Progenitor cell of endocrine pancreas (in vitro differentiated cells): ENCODE measurements around the gene UBTF. TPM values are rescaled to one million over a fixed set of nuclear protein-coding genes. Genes with fewer than 3 reads are reported as not detected.

ENCODE experiments used
- DNase-seq: peaks from one replicate; pipeline ENCODE4 v3.0.0; 2021; ENCODE audit warnings: low spot score; ENCODE audit not compliant: unreplicated experiment
- H3K27ac Mint-ChIP-seq: 2 replicates; pipeline ENCODE4 v1.8.0; 2021; ENCODE audit warnings: mild to moderate bottlenecking, moderate library complexity, mixed read lengths
- H3K27me3 Mint-ChIP-seq: 2 replicates; pipeline ENCODE4 v1.8.0; 2021; ENCODE audit warnings: mixed read lengths
- H3K36me3 Mint-ChIP-seq: 2 replicates; pipeline ENCODE4 v1.8.0; 2022; ENCODE audit warnings: mixed read lengths; ENCODE audit not compliant: insufficient read depth
- H3K4me1 Mint-ChIP-seq: 2 replicates; pipeline ENCODE4 v1.8.0; 2021; ENCODE audit warnings: low read depth, mixed read lengths
- H3K4me3 Mint-ChIP-seq: 2 replicates; pipeline ENCODE4 v1.8.0; 2021; ENCODE audit warnings: low read depth, mild to moderate bottlenecking, moderate library complexity, mixed read lengths
- H3K9me3 Mint-ChIP-seq: 2 replicates; pipeline ENCODE4 v1.8.0; 2021; ENCODE audit warnings: low read depth, mixed read lengths
- total RNA-seq: library from RNA; stranded (reverse); gene quantifications from 2 replicates; pipeline ENCODE4 v1.2.1, GENCODE V29; 2021
- TF ChIP-seq, protein P1 (sequence below): fragments of 200-600 bp; sonication (generic); IDR thresholded peaks from one replicate; pipeline ENCODE4 v1.5.0; 2021; ENCODE audit warnings: antibody characterized with exemption, mild to moderate bottlenecking; ENCODE audit not compliant: unreplicated experiment

The UBTF gene
- total RNA-seq, 1 donor from 2014 or later: 100 TPM

DNA sequence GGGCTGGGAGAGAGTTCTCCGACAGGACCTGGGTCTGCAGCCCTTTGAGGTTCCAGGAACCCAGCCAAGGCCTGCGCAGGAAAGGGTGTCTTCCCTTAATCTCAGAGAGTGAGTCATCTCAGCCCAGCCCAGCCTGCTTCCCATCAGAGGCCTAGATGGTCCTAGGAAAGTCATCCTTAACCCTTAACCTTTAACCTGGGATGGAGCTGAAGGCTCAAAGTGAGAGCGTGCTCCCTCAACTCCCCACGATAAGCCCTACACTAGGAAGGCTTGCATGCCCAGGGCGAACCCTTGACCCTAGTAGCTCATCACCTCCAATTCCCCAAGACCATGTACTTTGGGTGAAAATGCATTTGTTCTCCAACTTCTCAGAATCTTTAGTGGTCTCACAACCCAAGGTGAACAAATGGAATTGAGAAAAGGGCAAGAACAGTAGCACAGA lies 15.0 kb downstream of the UBTF start:
- Mint-ChIP-seq H3K4me3 (no peak overlapping the region), H3K27me3 (no peaks in the 10 kb centered on the region), H3K27ac (no peak overlapping the region), H3K4me1 (peaks cover 9% of the 10 kb centered on the region), H3K9me3 (no peaks in the 10 kb centered on the region), H3K36me3 (peaks cover 10% of the 10 kb centered on the region)
- DNase-seq: no peak
- TF ChIP-seq, protein P1, sequence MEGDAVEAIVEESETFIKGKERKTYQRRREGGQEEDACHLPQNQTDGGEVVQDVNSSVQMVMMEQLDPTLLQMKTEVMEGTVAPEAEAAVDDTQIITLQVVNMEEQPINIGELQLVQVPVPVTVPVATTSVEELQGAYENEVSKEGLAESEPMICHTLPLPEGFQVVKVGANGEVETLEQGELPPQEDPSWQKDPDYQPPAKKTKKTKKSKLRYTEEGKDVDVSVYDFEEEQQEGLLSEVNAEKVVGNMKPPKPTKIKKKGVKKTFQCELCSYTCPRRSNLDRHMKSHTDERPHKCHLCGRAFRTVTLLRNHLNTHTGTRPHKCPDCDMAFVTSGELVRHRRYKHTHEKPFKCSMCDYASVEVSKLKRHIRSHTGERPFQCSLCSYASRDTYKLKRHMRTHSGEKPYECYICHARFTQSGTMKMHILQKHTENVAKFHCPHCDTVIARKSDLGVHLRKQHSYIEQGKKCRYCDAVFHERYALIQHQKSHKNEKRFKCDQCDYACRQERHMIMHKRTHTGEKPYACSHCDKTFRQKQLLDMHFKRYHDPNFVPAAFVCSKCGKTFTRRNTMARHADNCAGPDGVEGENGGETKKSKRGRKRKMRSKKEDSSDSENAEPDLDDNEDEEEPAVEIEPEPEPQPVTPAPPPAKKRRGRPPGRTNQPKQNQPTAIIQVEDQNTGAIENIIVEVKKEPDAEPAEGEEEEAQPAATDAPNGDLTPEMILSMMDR: no peak

DNA sequence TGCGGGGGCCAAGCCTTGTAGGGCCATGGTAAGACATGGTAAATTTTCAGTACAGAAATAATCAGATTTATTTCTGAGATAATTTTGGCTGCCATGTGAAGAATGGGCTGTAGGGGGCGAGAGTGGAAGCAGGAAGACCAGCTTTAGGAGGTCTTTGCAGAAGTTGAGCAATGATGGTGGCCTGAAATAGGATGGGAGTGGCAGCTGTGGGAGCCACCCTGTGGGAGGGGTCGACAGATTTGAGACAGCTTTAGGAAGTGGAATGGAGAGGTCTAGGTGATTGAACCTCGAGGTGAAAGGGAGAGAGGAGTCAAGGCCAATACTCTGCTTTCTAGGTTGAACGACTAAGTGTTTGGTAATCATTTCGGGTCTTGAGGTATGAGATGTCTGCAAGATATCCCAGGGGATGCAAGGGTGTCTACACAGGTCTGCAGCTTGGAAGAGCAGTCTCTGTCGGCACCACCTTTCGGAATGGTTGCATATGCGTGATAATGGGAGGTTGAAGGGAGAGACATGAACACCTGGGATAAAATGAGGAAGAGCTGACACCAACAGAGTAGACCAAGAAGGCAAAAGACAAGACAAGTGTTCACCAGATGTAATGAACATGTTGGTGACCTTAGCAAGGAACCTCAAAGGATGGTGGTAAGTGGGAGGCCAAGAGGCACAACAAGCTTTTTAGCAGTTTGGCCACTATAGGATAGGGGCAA lies 15.6 kb downstream of the UBTF start:
- H3K9me3 Mint-ChIP-seq: no peaks in the 10 kb centered on the region
- H3K36me3 Mint-ChIP-seq: peaks cover 10% of the 10 kb centered on the region
- TF ChIP-seq, protein P1: peak; percentile 69
- no peak overlapping the region for H3K27ac Mint-ChIP-seq
- no peaks in the 10 kb centered on the region for H3K27me3 Mint-ChIP-seq
- no peak for DNase-seq
- no peak overlapping the region for H3K4me3 Mint-ChIP-seq
- peaks cover 9% of the 10 kb centered on the region for H3K4me1 Mint-ChIP-seq

DNA sequence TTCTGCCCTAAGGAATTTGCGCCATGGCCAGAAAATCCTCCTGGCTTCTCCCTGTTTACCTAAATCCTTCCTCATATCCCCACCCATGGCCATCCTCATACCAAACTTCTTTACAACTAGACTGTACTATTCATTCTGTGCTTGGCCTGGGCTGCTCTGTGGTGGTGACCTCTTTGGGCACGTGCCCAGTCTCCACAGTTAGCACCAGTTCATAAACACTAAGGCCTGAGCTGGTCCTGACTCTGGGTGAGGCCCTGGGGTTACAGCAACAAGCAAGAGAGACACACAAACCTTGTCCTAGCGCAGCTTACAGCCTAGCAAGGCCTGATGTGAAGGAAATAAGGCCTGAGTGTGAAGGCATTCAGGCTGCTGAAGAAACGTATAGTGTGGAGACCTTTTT lies 16.7 kb downstream of the UBTF start:
- DNase-seq: no peak
- Mint-ChIP-seq H3K27ac (no peak overlapping the region), H3K9me3 (no peaks in the 10 kb centered on the region), H3K4me1 (peaks cover 16% of the 10 kb centered on the region), H3K36me3 (peaks cover 2% of the 10 kb centered on the region), H3K4me3 (no peak overlapping the region), H3K27me3 (no peaks in the 10 kb centered on the region)
- TF ChIP-seq, protein P1: no peak

DNA sequence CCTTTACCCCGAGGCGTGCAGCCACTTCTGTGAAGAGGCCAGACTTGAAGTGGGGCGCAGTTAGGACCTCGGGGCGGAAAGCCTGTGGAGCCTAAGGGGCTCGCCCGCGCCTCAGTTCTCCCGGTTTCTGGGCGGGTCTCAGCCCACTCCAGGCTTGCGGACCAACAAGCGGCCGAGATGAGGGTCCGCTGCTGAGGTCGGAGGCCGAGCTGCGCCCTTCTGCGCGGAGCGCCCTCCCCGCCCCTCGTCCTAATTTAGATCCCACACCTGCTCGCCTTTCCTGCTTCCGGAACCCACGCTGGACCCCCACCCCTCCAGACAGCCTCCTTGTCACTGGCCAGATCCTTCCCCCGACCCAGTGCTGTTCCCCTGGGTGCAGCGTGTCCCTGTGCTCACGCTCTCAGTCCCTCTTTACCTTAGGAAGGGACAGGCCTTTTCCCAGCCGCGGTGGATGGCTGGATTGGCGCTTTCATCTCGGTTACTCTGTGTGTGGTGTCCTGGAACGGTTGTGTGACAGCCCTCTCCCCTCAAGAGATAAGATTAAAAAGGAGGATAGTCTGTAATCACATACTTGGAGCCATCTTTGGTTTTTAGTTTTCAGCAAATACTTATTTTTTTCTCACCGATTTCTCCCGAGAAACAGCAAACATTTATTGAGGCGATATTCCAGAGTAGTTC lies 18.9 kb downstream of the UBTF start:
- Mint-ChIP-seq H3K36me3 (peaks cover 7% of the 10 kb centered on the region), H3K4me3 (peak overlapping the region; percentile 83), H3K4me1 (peaks cover 20% of the 10 kb centered on the region), H3K27me3 (no peaks in the 10 kb centered on the region), H3K27ac (peak overlapping the region; percentile 97), H3K9me3 (no peaks in the 10 kb centered on the region)
- DNase-seq: no peak
- TF ChIP-seq, protein P1: no peak

DNA sequence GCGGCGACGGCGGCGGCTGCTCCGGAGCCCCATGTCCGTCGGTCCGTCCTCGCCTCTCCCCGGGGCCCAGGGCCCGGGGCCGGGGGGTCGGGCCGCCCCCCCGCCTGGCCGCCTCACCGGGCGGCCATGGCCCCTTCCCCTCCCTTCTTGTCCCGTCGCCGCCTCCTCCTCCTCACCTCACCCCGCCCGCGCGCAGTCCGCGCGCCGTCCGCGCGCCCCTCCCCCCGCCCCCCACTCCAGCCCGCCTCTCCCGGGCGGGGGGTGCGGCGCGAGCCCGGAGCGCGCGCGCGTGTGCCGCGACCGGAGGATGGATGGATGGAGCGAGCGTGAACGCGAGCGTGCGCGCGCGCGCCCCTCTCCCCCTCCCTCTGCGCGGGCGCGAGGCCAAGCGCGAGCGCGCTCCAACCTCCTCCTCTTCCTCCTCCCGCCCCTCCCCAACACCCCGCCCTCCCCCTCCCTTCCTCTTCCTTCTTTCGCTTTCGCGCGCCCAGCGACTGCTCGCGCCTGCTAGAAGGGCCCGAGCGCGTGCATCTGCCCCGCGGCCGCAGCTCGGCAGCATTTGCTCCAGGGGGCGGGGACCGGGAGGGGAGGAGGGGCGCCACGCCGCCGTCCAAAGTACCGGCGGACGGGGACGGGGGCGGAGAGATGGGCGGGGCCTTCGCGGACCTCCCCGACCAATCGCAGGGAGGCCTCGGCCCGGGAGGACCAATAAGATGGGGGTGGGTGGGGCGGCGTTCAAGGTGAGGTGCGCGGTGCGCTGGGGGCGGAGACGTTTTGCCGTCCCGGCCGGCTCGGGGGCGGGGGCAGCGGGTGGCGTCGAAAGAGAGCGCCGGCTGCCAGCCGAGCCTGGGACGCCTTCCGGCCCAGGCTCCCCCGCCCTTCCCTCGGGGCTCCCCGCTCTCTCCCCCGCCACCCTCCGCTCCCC lies 19.7 kb downstream of the UBTF start, which contains the start of gene ATXN7L3:
ATXN7L3 (minus strand) TSS at position 332 of the 925 bp plus-strand sequence. CDS start 1,814 bp downstream, outside the sequence.
- DNase-seq: peak; percentile 99
- TF ChIP-seq, protein P1: no peak
- Mint-ChIP-seq H3K9me3 (no peaks in the 10 kb centered on the region), H3K4me3 (peak within 1 kb of the TSS; percentile 83), H3K27me3 (no peaks in the 10 kb centered on the region), H3K36me3 (peaks cover 10% of the 10 kb centered on the region), H3K4me1 (peaks cover 20% of the 10 kb centered on the region), H3K27ac (peak within 1 kb of the TSS; percentile 97)
